Uterus (tissue), 4 donors: Measurements from ENCODE around the gene SERGEF. TPM values are rescaled to one million over a fixed set of nuclear protein-coding genes. Genes with fewer than 3 reads are reported as not detected.

Experiments
- DNase-seq, 2 donors: peaks; one replicate each; pipeline ENCODE4 v3.0.0-alpha.2; 2019 to 2020
- H3K27ac ChIP-seq, 2 donors: fragments of 200-600 bp; sonication (generic); 1 replicate in 1 of 2; 2 replicates in 1 of 2; pipeline ENCODE4 v1.5.1; 2016 to 2018
- H3K27me3 ChIP-seq, 2 donors: fragments of 200-600 bp; sonication (generic); one replicate each; pipeline ENCODE4 v1.5.1; 2018 to 2019; ENCODE audit warnings: control low read depth in 1 of 2
- H3K36me3 ChIP-seq, 2 donors: fragments of 200-600 bp; sonication (generic); one replicate each; pipeline ENCODE4 v1.5.1; 2019; ENCODE audit warnings: control low read depth in 1 of 2
- H3K4me1 ChIP-seq, 2 donors: fragments of 200-600 bp; sonication (generic); one replicate each; pipeline ENCODE4 v1.5.1; 2018 to 2019; ENCODE audit warnings: control low read depth in 1 of 2
- H3K4me3 ChIP-seq, 2 donors: fragments of 200-600 bp; sonication (generic); 1 replicate in 1 of 2; 2 replicates in 1 of 2; pipeline ENCODE4 v1.5.1; 2018 to 2019; ENCODE audit warnings: mild to moderate bottlenecking in 1 of 2
- H3K9me3 ChIP-seq, 2 donors: fragments of 200-600 bp; sonication (generic); one replicate each; pipeline ENCODE4 v1.5.1; 2019; ENCODE audit warnings: control low read depth in 1 of 2
- POLR2A ChIP-seq, 2 donors: fragments of 450-650 bp; IDR thresholded peaks; one replicate each; pipeline ENCODE4 v1.6.1; 2016; ENCODE audit warnings: antibody characterized with exemption in 2 of 2, mild to moderate bottlenecking in 1 of 2, moderate library complexity in 1 of 2
- intact Hi-C: fragments of 100-400 bp; cut with DNase I; formaldehyde crosslinking; loops from one replicate; pipeline ENCODE4 v1.15.1; 2023; ENCODE audit warnings: low total_unique reads
- total RNA-seq, 4 donors: library from RNA; depleted of rRNA in 3 of 4; stranded (reverse); fragments of >200 nt in 3 of 4; gene quantifications; one replicate each; pipeline versions ENCODE4 v1.1.0 to v1.2.4, GENCODE V29; 2014 to 2023
- TF ChIP-seq, protein P1 (sequence below), 4 experiments: fragments of 200-600 bp in 2 of 4; fragments of 450-650 bp in 2 of 4; sonication (generic) in 2 of 4; IDR thresholded peaks; one replicate each; pipeline ENCODE4 v1.5.1; 2016 to 2019; ENCODE audit warnings: antibody characterized with exemption in 4 of 4, mild to moderate bottlenecking in 2 of 4, moderate library complexity in 1 of 4
- donor health status: DM: yes; HTN: yes; CAD: no.

SERGEF gene
- total RNA-seq, 4 donors from 2014 or later: 12.6 to 64.4 (median 43.7) TPM

- DNase-seq: no peak
- H3K36me3 ChIP-seq: no peaks in the 10 kb centered on the region
- no peaks in the 10 kb centered on the region for H3K27me3 ChIP-seq
- H3K4me3 ChIP-seq: no peak overlapping the region
- H3K4me1 ChIP-seq: no peaks in the 10 kb centered on the region
- H3K27ac ChIP-seq: no peak overlapping the region
- intact Hi-C loops: no loop called here
- TF ChIP-seq, protein P1, sequence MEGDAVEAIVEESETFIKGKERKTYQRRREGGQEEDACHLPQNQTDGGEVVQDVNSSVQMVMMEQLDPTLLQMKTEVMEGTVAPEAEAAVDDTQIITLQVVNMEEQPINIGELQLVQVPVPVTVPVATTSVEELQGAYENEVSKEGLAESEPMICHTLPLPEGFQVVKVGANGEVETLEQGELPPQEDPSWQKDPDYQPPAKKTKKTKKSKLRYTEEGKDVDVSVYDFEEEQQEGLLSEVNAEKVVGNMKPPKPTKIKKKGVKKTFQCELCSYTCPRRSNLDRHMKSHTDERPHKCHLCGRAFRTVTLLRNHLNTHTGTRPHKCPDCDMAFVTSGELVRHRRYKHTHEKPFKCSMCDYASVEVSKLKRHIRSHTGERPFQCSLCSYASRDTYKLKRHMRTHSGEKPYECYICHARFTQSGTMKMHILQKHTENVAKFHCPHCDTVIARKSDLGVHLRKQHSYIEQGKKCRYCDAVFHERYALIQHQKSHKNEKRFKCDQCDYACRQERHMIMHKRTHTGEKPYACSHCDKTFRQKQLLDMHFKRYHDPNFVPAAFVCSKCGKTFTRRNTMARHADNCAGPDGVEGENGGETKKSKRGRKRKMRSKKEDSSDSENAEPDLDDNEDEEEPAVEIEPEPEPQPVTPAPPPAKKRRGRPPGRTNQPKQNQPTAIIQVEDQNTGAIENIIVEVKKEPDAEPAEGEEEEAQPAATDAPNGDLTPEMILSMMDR (IDR thresholded peaks at IDR 0.05): no peak
- TF ChIP-seq POLR2A (IDR thresholded peaks at IDR 0.05): no peak
- no peaks in the 10 kb centered on the region for H3K9me3 ChIP-seq
Measured at GRCh38 chr11:17777738-17778091, 235.1 kb downstream of the SERGEF start.

DNA sequence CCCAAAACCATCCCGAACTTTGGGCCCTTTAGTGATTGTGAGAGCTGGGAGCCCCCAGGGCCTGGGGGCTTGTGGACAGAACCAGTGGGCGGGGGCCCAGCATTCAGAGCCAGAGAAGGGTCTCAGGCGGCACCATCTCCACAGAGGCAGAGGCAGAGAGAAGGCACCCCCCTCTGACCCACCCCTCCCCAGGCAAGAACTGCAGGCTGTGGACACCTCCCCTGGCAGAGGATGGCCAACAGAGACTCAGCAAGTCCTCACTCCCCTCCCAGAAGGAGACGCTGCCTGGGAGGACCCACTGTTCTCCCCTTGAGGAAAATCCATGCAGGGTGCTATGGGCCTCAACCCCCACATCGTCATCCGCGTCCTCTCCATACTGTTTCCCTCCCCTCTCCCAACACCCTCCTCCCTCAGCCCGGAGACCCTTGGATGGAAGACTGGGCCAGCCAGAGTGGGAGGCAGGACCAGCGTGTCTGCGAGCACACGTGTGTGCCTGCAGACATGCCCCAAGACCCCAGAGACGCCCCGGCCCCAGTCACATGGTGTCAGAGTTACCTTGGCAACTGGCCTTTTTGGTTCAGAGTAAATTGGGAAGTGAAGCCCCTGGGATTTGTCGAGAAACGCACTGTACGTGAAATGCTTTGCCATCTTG is 235.6 kb downstream of the SERGEF start:
- DNase-seq: no peak
- no peaks in the 10 kb centered on the region for H3K4me1 ChIP-seq
- H3K27me3 ChIP-seq: no peaks in the 10 kb centered on the region
- no peaks in the 10 kb centered on the region for H3K36me3 ChIP-seq
- no peak overlapping the region for H3K27ac ChIP-seq
- no peak overlapping the region for H3K4me3 ChIP-seq
- no peaks in the 10 kb centered on the region for H3K9me3 ChIP-seq
- intact Hi-C loops: no loop called here
- TF ChIP-seq POLR2A (IDR thresholded peaks at IDR 0.05): no peak
- TF ChIP-seq, protein P1 (IDR thresholded peaks at IDR 0.05): no peak

- Histone ChIP-seq H3K27ac (no peak overlapping the region), H3K4me1 (no peaks in the 10 kb centered on the region), H3K36me3 (no peaks in the 10 kb centered on the region), H3K27me3 (no peaks in the 10 kb centered on the region), H3K4me3 (no peak overlapping the region), H3K9me3 (no peaks in the 10 kb centered on the region)
- TF ChIP-seq POLR2A (IDR thresholded peaks at IDR 0.05): no peak
- intact Hi-C loops: no loop called here
- no peak for DNase-seq
Measured at GRCh38 chr11:17776212-17776875, 236.5 kb downstream of the SERGEF start.

DNA sequence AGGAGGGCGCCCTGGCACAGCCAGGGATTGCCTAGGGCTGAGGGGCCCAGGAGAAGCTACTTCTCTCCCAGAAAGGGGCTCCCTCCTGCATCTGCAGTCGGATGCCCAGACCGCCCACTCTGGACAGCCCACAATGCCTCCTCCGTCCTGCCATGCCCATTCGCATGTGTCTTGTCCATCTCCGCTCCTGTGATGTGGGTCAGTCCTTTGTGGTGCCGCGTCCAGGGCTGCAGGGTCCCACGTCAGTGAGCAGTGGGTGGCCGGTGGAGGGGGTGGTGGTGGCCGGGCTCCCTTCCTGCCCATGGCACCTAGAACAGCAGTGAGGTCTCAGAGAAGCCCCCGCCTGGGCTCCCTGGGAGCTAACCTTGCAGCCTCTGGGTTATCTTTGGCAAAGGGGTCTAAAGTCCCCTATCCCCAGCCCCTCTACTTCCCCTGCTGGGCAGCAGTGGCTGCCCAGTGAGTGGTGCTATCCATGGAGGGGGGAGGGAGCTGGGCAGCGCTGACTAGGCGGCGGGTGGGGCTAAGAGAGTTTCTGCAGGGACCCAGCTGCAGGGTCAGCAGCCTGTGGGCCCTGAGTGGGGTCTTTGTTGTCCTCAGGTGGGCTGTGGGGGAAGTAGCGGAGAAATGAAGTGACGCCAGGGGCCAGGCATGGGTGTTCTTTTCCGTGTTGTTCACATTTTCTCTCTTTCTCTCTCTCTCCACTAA is 237.2 kb downstream of the SERGEF start:
- Histone ChIP-seq H3K9me3 (no peaks in the 10 kb centered on the region), H3K4me1 (no peaks in the 10 kb centered on the region), H3K36me3 (no peaks in the 10 kb centered on the region), H3K27ac (no peak overlapping the region), H3K4me3 (no peak overlapping the region), H3K27me3 (no peaks in the 10 kb centered on the region)
- DNase-seq: no peak
- TF ChIP-seq, protein P1 (IDR thresholded peaks at IDR 0.05): no peak
- no peak for TF ChIP-seq POLR2A (IDR thresholded peaks at IDR 0.05)
- intact Hi-C loops: no loop called here

DNA sequence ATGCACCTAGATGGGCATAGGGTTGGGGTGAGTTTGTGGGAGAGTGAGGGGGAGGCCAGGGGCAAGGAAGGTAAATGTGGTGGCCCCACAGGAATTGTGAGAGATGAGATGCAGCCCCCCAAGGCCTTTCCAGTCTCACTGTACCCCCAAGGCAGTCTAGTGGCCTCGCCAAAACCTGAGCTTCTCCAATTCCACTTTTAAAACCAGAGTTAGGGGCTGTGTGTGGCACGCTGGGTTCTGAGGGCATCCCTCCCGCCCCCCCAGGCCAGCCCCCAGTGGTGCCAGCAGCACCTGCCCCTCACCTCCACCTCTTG is 237.9 kb downstream of the SERGEF start:
- Histone ChIP-seq H3K4me1 (no peaks in the 10 kb centered on the region), H3K9me3 (no peaks in the 10 kb centered on the region), H3K27me3 (no peaks in the 10 kb centered on the region), H3K4me3 (no peak overlapping the region), H3K27ac (no peak overlapping the region), H3K36me3 (no peaks in the 10 kb centered on the region)
- intact Hi-C loops: no loop called here
- TF ChIP-seq, protein P1 (IDR thresholded peaks at IDR 0.05): no peak
- no peak for TF ChIP-seq POLR2A (IDR thresholded peaks at IDR 0.05)
- no peak for DNase-seq
